ENCODE data around the gene CYRIA. TPM values are rescaled to one million over a fixed set of nuclear protein-coding genes. Genes with fewer than 3 reads are reported as not detected.

Gene CYRIA
- polyA plus RNA-seq, 1 of the 3 experiments (the other 2 are of a cell fraction): 0.13 TPM

DNA sequence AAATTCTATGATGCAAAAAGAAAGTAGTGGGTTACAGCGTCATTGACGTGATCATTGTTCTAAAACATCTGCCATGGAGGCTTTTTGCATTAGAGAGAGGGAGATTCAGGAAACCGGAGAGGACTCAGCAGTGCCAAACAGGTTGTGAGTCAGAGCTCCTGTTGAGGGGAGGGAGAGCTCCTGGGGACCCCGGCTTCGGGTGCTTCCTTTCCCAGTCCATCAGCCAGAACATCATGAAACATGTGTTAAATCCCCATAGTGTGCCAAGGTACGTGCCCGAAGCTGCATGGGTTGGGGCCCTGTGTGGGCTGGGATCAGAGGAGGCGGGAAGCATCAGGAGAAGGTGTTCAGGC lies 791 bp upstream of the CYRIA start (continued):
- TF ChIP-seq, protein P1, sequence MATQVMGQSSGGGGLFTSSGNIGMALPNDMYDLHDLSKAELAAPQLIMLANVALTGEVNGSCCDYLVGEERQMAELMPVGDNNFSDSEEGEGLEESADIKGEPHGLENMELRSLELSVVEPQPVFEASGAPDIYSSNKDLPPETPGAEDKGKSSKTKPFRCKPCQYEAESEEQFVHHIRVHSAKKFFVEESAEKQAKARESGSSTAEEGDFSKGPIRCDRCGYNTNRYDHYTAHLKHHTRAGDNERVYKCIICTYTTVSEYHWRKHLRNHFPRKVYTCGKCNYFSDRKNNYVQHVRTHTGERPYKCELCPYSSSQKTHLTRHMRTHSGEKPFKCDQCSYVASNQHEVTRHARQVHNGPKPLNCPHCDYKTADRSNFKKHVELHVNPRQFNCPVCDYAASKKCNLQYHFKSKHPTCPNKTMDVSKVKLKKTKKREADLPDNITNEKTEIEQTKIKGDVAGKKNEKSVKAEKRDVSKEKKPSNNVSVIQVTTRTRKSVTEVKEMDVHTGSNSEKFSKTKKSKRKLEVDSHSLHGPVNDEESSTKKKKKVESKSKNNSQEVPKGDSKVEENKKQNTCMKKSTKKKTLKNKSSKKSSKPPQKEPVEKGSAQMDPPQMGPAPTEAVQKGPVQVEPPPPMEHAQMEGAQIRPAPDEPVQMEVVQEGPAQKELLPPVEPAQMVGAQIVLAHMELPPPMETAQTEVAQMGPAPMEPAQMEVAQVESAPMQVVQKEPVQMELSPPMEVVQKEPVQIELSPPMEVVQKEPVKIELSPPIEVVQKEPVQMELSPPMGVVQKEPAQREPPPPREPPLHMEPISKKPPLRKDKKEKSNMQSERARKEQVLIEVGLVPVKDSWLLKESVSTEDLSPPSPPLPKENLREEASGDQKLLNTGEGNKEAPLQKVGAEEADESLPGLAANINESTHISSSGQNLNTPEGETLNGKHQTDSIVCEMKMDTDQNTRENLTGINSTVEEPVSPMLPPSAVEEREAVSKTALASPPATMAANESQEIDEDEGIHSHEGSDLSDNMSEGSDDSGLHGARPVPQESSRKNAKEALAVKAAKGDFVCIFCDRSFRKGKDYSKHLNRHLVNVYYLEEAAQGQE (IDR thresholded peaks at IDR 0.05; ENCODE audit: low read depth, low read length): no peak

DNA sequence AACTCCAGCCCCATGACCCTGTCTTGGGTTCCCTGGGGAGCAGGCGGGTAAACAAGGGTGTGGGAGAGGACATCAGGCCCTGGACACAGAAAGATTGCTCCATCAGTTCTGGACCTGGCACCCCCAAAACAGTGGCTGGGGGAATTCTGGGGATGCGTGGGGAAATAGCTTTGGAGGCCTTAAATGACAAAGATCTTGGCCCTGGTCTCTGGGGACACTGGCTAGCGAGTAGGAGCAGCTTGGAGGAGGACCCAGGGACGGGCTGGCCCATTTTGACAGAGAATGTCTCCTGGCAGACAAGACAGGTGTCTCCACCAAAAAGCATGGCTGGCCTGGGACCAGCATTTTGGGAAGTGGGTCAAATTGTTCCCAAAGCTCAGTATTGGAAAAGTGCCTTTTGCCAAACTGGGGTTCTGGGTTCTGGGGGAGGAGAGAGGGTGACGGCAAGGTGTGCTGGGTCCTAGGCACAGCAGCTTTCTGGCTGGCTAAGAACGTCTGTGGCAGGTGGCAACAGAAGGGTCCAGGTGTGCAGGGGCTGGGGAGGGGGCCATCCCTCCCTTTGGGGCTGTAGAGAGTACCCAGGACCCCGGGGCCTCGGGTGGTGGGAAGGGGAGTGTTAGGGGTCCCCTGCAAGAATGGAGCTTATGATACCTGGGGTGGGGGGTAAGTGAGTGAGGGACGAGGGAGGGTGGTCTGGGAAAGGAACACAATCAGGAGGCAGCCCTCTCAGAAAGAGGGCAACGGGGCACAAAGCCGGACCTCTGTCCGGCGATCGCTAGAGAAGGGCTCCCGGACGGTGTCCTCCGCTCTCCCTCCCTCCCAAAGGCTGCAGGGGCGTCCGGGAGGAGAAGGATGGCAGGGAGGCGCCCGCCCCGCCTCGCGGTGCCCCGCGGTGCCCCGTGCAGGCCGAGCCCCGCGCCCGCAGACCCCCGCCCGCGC lies 556 bp downstream of the CYRIA start:
- Histone ChIP-seq H2AFZ (ENCODE audit: low read depth) (peak overlapping the region; percentile 75; the same call in 1 of the 2 replicates), H3K36me3 (replicated peaks in 1 of 2; ENCODE audit: control insufficient read depth in 1 of 2, insufficient read depth in 2 of 2, low read length in 1 of 2) (no peaks in the 10 kb centered on the region), H3K9me3 (no peaks in the 10 kb centered on the region), H3K27ac (ENCODE audit: low read depth in 2 of 2, low read length in 1 of 2) (peak overlapping the region in 1 of 2 experiments; percentile 53; a peak in 1 of 4 replicates), H3K4me1 (ENCODE audit: control insufficient read depth in 1 of 2, insufficient read depth in 2 of 2, low read depth in 1 of 2, low read length in 1 of 2) (peaks cover 4 to 39% of the 10 kb centered on the region in 2 experiments; a peak in 2 of 4 replicates), H4K20me1 (ENCODE audit: insufficient read depth) (no peaks in the 10 kb centered on the region), H3K4me3 (ENCODE audit: low read depth in 2 of 2, low read length in 1 of 2) (peak overlapping the region; percentile 49 to 57; a peak in 3 of 4 replicates), H3K27me3 (ENCODE audit: insufficient read depth) (peaks cover 13% of the 10 kb centered on the region; the same call in 1 of the 2 replicates), H3K79me2 (ENCODE audit: insufficient read depth) (no peaks in the 10 kb centered on the region), H3K9me2 (no peaks in the 10 kb centered on the region), H3K9ac (no peak overlapping the region), H3K4me2 (peak overlapping the region; percentile 84), H3F3A (replicated peaks; ENCODE audit: insufficient read depth) (no peaks in the 10 kb centered on the region)
- 33% methylated on average over 11 of the region's 34 CpGs for WGBS (ENCODE audit: low lambda C conversion rate)
- POLR2A ChIA-PET: interaction anchor here (1.0 kb wide), 1 partner anchor 28 kb away, joined by 3 read pairs; no protein-coding TSS in a partner anchor
- no peak for TF ChIP-seq MEF2A (IDR thresholded peaks at IDR 0.05; ENCODE audit: borderline replicate concordance, low read depth)
- no peak for TF ChIP-seq FOXM1 (IDR thresholded peaks at IDR 0.05; ENCODE audit: low read depth)
- no peak for TF ChIP-seq CHD2 (IDR thresholded peaks at IDR 0.05; ENCODE audit: low read length, partially characterized antibody)
- CTCF ChIA-PET: interaction anchor here (0.8 to 8.5 kb wide), 7 partner anchors 14 to 725 kb away, joined by 3 to 48 read pairs (median 4); no protein-coding TSS in a partner anchor
- no peak for DNase-seq

DNA sequence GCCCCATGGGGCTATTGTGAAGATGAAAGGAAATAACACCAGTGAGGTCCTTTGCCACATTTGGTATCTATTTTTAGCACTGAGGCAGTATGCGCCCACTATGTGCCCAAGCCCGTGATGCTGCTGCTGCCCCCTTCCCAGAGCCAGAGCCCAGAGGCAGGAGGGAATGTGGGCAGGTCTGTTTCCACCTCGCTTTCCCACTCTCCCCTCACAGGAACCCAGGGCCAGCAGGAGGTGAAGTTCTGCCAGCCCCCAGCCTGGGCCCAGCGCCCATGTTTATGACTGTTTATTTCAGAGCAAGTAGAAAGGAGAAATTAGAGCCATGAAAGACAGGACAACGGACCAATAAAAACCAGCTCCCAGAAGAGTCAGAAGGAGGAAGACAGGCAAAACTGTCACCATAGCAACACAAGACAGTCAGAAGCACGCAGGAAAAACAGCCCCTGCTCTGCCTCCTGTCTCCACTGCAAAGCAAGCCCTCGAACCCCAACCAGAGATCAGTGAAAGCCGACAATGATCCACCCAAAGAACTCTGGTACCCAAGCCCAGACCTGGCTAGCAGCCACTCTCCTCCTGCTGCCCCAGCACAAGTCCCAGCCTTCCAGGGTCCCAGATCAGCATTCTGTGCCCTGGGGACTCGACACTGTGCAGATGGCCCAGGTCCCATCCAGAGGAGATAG lies 1.4 kb downstream of the CYRIA start:
- peak overlapping the region in 1 of 2 experiments; percentile 4; a peak in 1 of 4 replicates for H3K4me3 ChIP-seq (ENCODE audit: low read depth in 2 of 2, low read length in 1 of 2)
- ChIA-PET CTCF (interaction anchor here (0.8 to 8.5 kb wide), 9 partner anchors 13 to 725 kb away, joined by 3 to 48 read pairs (median 4); no protein-coding TSS in a partner anchor), POLR2A (interaction anchor here (1.0 kb wide), 1 partner anchor 27 kb away, joined by 3 read pairs; no protein-coding TSS in a partner anchor)
- WGBS (ENCODE audit: low lambda C conversion rate): 56% methylated on average over 9 of the region's 9 CpGs
- H3K9me2 ChIP-seq: no peaks in the 10 kb centered on the region
- TF ChIP-seq GATA2 (CRISPR knock-in tag; IDR thresholded peaks at IDR 0.05) (0 out of 2 replicates have a peak, but pooled peaks have one; percentile 39), RCOR1 (IDR thresholded peaks at IDR 0.05; ENCODE audit: low read length) (peak; percentile 45; the same call in 1 of the 2 replicates)
- TF ChIP-seq, protein P2, sequence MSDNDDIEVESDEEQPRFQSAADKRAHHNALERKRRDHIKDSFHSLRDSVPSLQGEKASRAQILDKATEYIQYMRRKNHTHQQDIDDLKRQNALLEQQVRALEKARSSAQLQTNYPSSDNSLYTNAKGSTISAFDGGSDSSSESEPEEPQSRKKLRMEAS (IDR thresholded peaks at IDR 0.05; ENCODE audit: low read depth): no peak
- H3F3A ChIP-seq (replicated peaks; ENCODE audit: insufficient read depth): no peaks in the 10 kb centered on the region
- H3K27ac ChIP-seq (ENCODE audit: low read depth in 2 of 2, low read length in 1 of 2): peak overlapping the region in 1 of 2 experiments; percentile 53; a peak in 1 of 4 replicates
- H3K9ac ChIP-seq: no peak overlapping the region
- H3K79me2 ChIP-seq (ENCODE audit: insufficient read depth): no peaks in the 10 kb centered on the region
- no peaks in the 10 kb centered on the region for H3K36me3 ChIP-seq (replicated peaks in 1 of 2; ENCODE audit: control insufficient read depth in 1 of 2, insufficient read depth in 2 of 2, low read length in 1 of 2)
- H2AFZ ChIP-seq (ENCODE audit: low read depth): no peak overlapping the region
- peak; percentile 77 for DNase-seq
- H4K20me1 ChIP-seq (ENCODE audit: insufficient read depth): no peaks in the 10 kb centered on the region
- H3K4me2 ChIP-seq: no peak overlapping the region
- H3K9me3 ChIP-seq: no peaks in the 10 kb centered on the region
- peaks cover 4 to 36% of the 10 kb centered on the region in 2 experiments; a peak in 2 of 4 replicates for H3K4me1 ChIP-seq (ENCODE audit: control insufficient read depth in 1 of 2, insufficient read depth in 2 of 2, low read depth in 1 of 2, low read length in 1 of 2)
- H3K27me3 ChIP-seq (ENCODE audit: insufficient read depth): peaks cover 13% of the 10 kb centered on the region; the same call in 1 of the 2 replicates
